Stimulated activated CD4-positive, alpha-beta T cell treated with anti-CD3 and anti-CD28 coated beads, Interleukin-4, amount 100 ng/mL, for 4 hours (primary cell): ENCODE measurements around the gene OTP.
A peak's percentile ranks its signal among the peaks of the same experiment; 100 is the strongest.

Experiments used
- DNase-seq, 2 experiments: peaks; one replicate each; pipeline ENCODE4 v3.0.0-alpha.2; 2020

The OTP gene

DNA sequence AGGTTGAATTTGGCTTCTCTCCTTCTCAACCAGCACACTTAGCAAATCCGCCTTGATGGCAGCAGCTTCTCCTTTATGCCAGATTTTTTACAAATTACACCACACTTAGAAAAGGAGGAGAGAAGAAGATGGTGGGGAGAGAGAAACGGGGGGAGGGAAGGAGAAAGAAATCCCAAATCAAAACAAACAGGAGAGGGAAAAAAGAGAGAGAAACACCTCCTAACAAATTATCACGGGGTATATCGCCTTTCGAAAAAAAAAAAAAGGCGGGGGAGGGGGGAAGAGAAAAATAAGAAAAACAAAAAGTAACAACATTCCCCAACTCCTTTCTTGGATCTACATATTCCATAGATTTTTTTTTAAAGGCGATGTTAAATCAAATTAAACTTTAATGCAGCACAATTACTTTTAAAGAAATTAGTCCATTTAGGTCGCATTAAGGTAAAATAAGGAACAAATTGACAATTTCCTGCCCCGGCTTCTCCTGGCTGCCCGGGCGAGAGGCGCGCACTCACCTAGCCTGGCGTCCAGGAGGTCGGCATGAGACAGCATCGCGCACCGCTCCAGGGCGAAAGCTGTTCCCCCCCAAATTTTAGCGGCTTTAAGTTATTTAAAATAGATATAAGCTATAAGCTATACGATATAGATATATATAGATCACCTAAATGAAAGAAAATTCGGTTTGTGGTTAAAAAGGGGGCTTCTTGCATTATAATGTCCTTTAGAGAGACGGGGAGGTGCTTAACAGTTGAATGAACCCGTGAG is at the start of gene OTP:
Gene OTP (minus strand): TSS at position 716 of the 765 bp plus-strand sequence. CDS start 164 bp downstream, at position 552.
- DNase-seq = no peak

GRCh38 chr5:77683171-77683732 is 44.7 kb upstream of the OTP start:
- DNase-seq = no peak

GRCh38 chr5:77670526-77670925 is 32.0 kb upstream of the OTP start:
- DNase-seq = no peak

- DNase-seq = no peak
Observed at GRCh38 chr5:77669677-77670076, 31.2 kb upstream of the OTP start.

- no peak for DNase-seq
Observed at GRCh38 chr5:77663090-77663863, 24.8 kb upstream of the OTP start.

GRCh38 chr5:77662635-77663034 is 24.1 kb upstream of the OTP start:
- no peak for DNase-seq

GRCh38 chr5:77658662-77659061 is 20.1 kb upstream of the OTP start:
- DNase-seq = no peak

DNA sequence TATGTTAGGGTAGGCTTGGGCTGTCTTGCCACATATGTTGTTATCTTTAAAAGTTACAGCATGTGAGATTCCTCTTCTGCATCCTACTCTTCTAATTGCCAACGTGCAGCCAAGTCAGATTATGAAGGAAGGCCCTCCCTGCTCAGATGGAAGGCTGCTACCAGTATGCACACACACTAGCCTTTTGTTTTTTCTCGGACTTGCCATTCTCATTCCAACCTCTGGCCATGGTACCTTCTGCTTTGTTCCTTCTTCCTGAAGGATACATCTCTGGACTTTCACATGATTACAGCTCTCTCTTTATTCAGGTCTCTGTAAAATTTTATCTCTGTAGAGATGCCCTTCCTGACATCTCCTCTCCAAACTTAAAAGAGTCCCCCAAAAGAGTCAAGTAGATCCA is 12.8 kb upstream of the OTP start:
- DNase-seq = no peak

GRCh38 chr5:77650686-77651085 is 12.2 kb upstream of the OTP start:
- DNase-seq = no peak

DNA sequence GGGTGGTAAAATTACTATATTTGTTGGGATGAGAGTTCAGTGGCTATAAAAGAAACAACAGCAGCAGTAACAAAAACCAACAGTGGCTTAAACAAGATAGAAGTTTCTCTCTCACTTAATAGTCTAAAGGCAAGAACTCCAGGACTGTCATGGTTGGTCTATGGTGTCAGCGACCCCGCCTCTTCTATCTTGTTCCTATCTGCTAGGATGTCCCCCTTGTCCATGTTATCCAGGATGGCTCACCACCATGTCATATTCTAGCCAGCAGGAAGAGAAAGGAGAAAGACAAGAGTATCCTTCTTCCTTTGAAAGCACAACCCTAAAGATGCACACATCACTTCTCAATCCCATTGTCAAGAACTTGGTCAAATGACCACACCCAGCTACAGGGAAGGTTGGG is 11.3 kb upstream of the OTP start:
- no peak for DNase-seq

GRCh38 chr5:77645995-77646639 is 7.6 kb upstream of the OTP start:
- no peak for DNase-seq

DNA sequence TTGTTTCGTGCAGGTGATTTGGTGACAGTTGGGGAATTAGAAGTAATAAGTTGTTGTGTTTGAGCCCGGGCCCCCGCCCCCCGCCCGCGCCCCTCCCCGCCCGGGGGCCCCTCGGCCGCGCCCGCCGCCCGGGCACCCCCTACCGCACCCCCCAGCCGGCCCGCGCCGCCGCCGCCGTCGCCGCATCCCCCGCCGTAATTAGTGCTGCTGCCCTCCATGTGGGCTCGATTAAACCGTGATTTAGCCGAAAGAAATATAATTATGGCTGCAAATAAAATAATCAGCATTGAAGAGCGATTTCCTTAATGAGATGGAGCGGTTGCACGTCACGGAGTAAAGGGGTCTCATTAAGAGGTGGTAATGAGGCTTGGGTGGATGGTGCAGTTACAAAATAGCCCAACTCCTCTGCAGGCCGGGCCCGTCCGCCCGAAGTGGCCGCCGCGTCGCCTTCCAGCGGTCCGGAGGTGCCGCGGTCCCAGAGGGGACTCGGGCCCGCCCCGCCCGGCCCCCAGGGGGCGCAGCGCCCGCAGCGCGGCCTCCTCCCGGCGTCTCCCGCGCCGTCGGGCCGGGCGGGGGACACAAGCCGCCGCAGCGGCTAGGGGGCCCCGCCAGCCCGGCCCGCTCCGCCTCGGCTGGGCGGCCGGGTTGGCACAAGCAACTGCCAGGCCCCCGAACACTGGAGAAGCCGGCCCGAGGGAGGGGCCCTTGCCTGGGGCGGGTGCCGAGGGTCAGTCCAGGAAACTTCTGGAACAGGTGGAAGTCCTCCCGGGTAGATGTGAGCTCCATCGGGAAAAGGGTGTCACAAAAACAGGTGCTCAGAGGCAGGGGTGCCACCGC is 6.9 kb upstream of the OTP start:
- peak in 1 of 2 experiments; percentile 50 for DNase-seq

DNA sequence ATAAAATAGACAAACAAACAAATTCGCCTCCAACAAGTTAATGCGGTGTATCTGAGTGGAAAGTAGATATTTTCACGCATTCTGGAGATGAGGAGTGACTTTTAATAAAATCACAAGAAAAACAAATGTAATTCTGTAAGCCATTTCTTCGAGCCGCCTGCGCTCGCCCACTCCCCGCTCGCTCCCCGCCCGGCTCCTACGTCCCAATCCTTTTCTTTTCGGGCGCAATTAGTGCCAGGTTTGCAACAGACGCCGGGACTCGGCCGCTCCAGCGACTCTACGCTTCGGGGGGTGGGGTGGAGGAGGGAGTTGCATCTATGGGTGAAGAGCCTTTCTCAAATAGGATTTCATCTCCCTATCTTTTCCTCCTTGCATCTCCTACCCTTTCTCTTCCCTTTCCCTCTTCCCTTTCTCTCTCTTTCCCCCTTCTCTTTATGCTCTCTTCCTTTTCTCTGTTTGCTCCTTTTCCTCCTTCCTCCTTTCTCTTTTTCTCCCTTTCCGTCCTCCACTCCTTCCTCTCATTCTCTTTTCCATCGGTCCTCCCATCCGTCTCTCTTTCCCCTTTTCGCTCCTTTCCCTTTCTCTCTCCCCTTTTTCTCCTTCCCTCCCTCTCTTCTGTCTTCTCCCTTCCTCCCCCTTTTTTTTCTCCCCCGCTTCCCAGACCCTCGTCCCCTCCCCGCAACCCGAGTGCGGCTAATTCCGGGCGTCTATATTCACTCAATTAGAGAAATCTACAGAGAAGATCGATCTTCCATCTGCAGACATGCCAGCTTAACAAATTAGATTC is 6.1 kb upstream of the OTP start:
- DNase-seq = no peak

GRCh38 chr5:77643654-77644370 is 5.3 kb upstream of the OTP start:
- no peak for DNase-seq

GRCh38 chr5:77642738-77643653 is 4.5 kb upstream of the OTP start:
- DNase-seq = no peak

DNA sequence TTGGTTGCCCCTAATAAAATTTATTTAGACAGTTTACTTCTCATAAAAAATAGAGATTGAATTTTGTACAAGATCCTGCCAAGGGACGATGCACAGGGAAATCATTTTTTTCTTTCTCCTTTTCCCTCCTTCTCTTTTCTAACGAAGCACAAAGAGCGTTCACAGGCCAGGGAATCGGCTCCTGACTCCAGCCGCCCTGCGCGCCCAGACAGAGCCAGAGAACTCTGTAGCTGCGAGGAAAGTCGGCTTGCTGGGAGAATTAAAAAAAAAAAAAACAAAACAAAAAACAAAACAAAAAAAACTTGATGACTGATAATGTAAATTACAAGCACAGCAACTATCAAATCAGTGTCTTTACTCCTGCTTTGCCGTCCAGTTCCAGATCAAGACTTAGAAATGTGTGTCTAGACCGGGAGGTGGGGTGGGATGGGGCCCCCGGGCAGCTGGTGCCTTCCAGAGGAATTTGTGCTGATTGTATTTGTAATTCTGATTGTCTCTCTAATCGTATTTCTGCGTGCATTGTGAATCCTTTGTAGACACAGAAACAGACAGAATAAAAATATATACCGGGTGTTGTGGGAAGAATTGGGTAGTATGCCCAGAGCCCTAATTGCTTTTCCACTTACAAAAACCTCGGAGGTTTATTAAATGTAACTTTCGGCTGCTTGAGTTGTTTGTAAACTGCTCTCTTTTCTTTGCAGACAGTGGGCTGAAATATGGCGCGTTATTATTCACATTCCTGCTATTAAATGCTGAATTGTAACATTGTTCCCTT is 3.6 kb upstream of the OTP start:
- DNase-seq = no peak

DNA sequence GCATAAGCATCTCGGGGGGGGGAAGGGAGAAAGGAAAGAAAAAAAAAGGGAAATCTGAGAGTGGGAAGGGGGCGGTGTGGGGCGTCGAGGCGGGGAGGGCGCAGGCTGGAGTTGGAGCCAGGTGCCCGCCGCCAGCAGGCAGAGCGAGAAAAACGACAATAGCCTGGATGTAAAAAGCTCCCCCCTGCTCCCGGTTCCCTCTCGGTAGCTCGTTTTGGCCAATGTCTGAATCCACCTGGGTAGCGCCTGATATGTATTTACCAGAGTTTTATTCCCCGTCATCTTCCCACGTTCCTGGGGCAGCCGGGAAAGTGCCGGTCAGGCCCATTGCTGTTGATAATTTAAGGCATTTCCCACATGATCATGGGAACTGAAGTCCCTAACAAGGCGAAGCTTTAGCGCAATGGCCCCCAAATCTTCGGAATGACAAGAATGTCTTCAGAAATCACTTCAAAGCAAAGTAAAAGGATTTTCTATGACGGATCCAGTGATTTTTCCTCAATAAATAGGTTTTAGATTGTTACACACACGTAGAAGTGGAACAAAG is 3.0 kb upstream of the OTP start:
- no peak for DNase-seq

DNA sequence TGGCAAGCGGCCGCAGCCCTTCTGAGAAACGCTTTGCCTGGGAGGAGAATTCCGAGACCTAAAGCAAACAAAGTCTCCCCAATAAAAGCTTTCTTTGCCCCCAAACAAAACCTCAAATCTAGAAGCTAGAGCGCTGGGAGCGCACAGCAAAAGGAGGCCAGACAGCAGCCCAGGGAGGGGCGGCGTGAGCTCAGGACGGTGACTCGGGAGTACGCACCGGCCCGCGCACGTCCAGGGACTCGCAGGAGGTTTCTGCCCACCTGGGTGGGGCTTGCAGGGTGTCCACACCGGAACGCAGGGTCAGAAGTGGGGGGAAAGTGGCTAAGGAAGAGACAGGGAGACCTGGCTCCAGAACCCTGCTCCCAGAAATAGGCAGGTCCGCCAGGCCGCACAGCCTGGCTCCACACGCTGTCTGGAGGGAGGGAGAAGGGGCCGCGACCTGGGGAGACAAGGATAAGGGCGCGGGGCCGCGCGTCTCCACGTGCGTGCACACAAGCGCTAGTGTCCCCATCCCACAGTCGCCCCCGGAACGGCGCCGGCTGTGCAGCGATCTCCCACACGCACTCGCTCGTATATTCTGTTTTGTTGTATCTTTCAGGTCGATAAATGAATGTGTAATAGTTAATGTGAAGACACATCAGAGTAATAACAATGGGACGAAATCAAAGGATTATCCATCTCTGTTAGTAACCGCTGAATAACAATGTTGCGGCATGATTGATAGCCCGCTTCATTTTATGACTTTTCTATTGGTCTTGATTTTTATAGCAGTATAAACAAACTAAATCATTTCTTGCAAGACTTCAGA is 2.3 kb upstream of the OTP start:
- DNase-seq = no peak
